SJCRH30 (cell line): ENCODE measurements around the gene PCYOX1L. TPM values are rescaled to one million over a fixed set of nuclear protein-coding genes. Genes with fewer than 3 reads are reported as not detected.

Source experiments
- total RNA-seq: library from RNA; depleted of rRNA; stranded (reverse); fragments of >200 nt; shearing (Covaris generic); gene quantifications from 2 replicates; pipeline ENCODE4 v1.2.3, GENCODE V29; 2014; rRNA removed

Gene PCYOX1L
- total RNA-seq, 1 experiment from 2014 or later, result 3.9 TPM

Other genes with a start within 250 kb of the PCYOX1L start
- 0.10 and 0.33 TPM in 2 replicates for gene ABLIM3, start 216.6 kb upstream of the PCYOX1L start, total RNA-seq
- 0.45 and 0.56 TPM in 2 replicates for gene AFAP1L1, start 86.2 kb upstream of the PCYOX1L start, total RNA-seq
- 28.3 and 35.4 TPM in 2 replicates for gene GRPEL2, start 12.5 kb upstream of the PCYOX1L start, total RNA-seq
- gene IL17B, start 21.2 kb downstream of the PCYOX1L start, total RNA-seq, result 1.5 and 3.3 TPM in 2 replicates
- gene CSNK1A1, start 193.4 kb downstream of the PCYOX1L start, total RNA-seq, result 204 and 205 TPM in 2 replicates
- 0.05 and 0.38 TPM in 2 replicates for gene ARHGEF37, start 223.5 kb downstream of the PCYOX1L start, total RNA-seq